Activated naive CD8-positive, alpha-beta T cell treated with anti-CD3 and anti-CD28 coated beads, Interleukin-2, amount 10 ng/mL, durations not matched to agents 7 days and 5 days (primary cell): ENCODE measurements around the gene MRPL55. TPM values are rescaled to one million over a fixed set of nuclear protein-coding genes. Genes with fewer than 3 reads are reported as not detected.

Experiments
- ATAC-seq: fragments of 150-1000 bp; cut with Tn5 transposase; one replicate; pipeline ENCODE4 v1.10.0; 2021; ENCODE audit warnings: low read depth, moderate library complexity
- POLR2A ChIA-PET: fragments of 350-600 bp; sonication (Branson Sonifier 250); formaldehyde crosslinking; loops from one replicate; lab custom pipeline; 2021; ENCODE audit warnings: antibody characterized with exemption; lab: Charles Lee
- DNase-seq: peaks from one replicate; pipeline ENCODE4 v3.0.0; 2021
- H3K27ac Mint-ChIP-seq: one replicate; pipeline ENCODE4 v1.8.0; 2022; ENCODE audit warnings: mild to moderate bottlenecking, mixed read lengths
- H3K27me3 Mint-ChIP-seq: one replicate; pipeline ENCODE4 v1.8.0; 2022; ENCODE audit warnings: mild to moderate bottlenecking, moderate library complexity, mixed read lengths
- H3K36me3 Mint-ChIP-seq: one replicate; pipeline ENCODE4 v1.8.0; 2021; ENCODE audit warnings: mild to moderate bottlenecking, mixed read lengths
- H3K4me1 Mint-ChIP-seq: one replicate; pipeline ENCODE4 v1.8.0; 2021; ENCODE audit warnings: mixed read lengths
- H3K4me3 Mint-ChIP-seq: one replicate; pipeline ENCODE4 v1.8.0; 2022; ENCODE audit warnings: mild to moderate bottlenecking, moderate library complexity, mixed read lengths
- H3K9me3 Mint-ChIP-seq: one replicate; pipeline ENCODE4 v1.8.0; 2021; ENCODE audit warnings: mixed read lengths
- total RNA-seq, 2 experiments: library from RNA; stranded (reverse); gene quantifications; one replicate each; pipeline ENCODE4 v1.2.3, GENCODE V29; 2021

Gene MRPL55
- total RNA-seq, 2 experiments from 2014 or later, result 53.6 to 53.7 TPM

- Mint-ChIP-seq H3K4me1 (peaks cover 24% of the 10 kb centered on the region), H3K27me3 (no peaks in the 10 kb centered on the region), H3K9me3 (no peaks in the 10 kb centered on the region), H3K4me3 (no peak overlapping the region), H3K27ac (peak overlapping the region; percentile 79), H3K36me3 (peaks cover 11% of the 10 kb centered on the region)
- DNase-seq, result no peak
- no peak for ATAC-seq
- POLR2A ChIA-PET, result interaction anchor here (0.6 to 2.6 kb wide), 3 partner anchors 9 to 21 kb away, joined by 3 to 10 read pairs (median 6); partner anchors contain the start of gene IBA57
These were observed 35.3 kb upstream of the MRPL55 start for GRCh38 chr1:228144193-228144992.

GRCh38 chr1:228143480-228144192, 34.5 kb upstream of the MRPL55 start:
- Mint-ChIP-seq H3K27ac (peak overlapping the region; percentile 79), H3K4me1 (peaks cover 24% of the 10 kb centered on the region), H3K9me3 (no peaks in the 10 kb centered on the region), H3K4me3 (peak overlapping the region; percentile 96), H3K27me3 (no peaks in the 10 kb centered on the region), H3K36me3 (peaks cover 11% of the 10 kb centered on the region)
- POLR2A ChIA-PET, result interaction anchor here (1.3 to 2.6 kb wide), 5 partner anchors 13 to 312 kb away, joined by 3 to 13 read pairs (median 4); partner anchors contain the start of genes ARF1 and IBA57
- DNase-seq (no peak), ATAC-seq (no peak)

- ATAC-seq (no peak), DNase-seq (peak; percentile 24)
- H3K9me3 Mint-ChIP-seq, result no peaks in the 10 kb centered on the region
- peaks cover 24% of the 10 kb centered on the region for H3K4me1 Mint-ChIP-seq
- peaks cover 11% of the 10 kb centered on the region for H3K36me3 Mint-ChIP-seq
- H3K4me3 Mint-ChIP-seq, result peak overlapping the region; percentile 96
- no peaks in the 10 kb centered on the region for H3K27me3 Mint-ChIP-seq
- peak overlapping the region; percentile 98 for H3K27ac Mint-ChIP-seq
- POLR2A ChIA-PET, result interaction anchor here (0.9 to 2.6 kb wide), 6 partner anchors 9 to 344 kb away, joined by 3 to 13 read pairs (median 4); partner anchors contain the start of gene ARF1
These were observed 33.6 kb upstream of the MRPL55 start for GRCh38 chr1:228142701-228143136.

- H3K27me3 Mint-ChIP-seq, result no peaks in the 10 kb centered on the region
- H3K9me3 Mint-ChIP-seq, result no peaks in the 10 kb centered on the region
- ATAC-seq, result no peak
- peak overlapping the region; percentile 96 for H3K4me3 Mint-ChIP-seq
- H3K27ac Mint-ChIP-seq, result peak overlapping the region; percentile 98
- peaks cover 11% of the 10 kb centered on the region for H3K36me3 Mint-ChIP-seq
- POLR2A ChIA-PET, result interaction anchor here (0.9 to 6.2 kb wide), 7 partner anchors 9 to 344 kb away, joined by 3 to 62 read pairs (median 5); partner anchors contain the start of genes ARF1 and IBA57
- peak; percentile 31 for DNase-seq
- peaks cover 26% of the 10 kb centered on the region for H3K4me1 Mint-ChIP-seq
These were observed 33.1 kb upstream of the MRPL55 start for GRCh38 chr1:228142155-228142691.

GRCh38 chr1:228141226-228142044, 32.3 kb upstream of the MRPL55 start:
- POLR2A ChIA-PET, result interaction anchor here (0.9 to 6.2 kb wide), 8 partner anchors 10 to 345 kb away, joined by 3 to 62 read pairs (median 10); partner anchors contain the start of genes IBA57 and MRPL55
- peaks cover 11% of the 10 kb centered on the region for H3K36me3 Mint-ChIP-seq
- peaks cover 33% of the 10 kb centered on the region for H3K4me1 Mint-ChIP-seq
- H3K9me3 Mint-ChIP-seq, result no peaks in the 10 kb centered on the region
- peaks cover 5% of the 10 kb centered on the region for H3K27me3 Mint-ChIP-seq
- H3K4me3 Mint-ChIP-seq, result peak overlapping the region; percentile 96
- ATAC-seq (no peak), DNase-seq (peak; percentile 54)
- peak overlapping the region; percentile 98 for H3K27ac Mint-ChIP-seq

- POLR2A ChIA-PET, result interaction anchor here (0.5 to 6.2 kb wide), 16 partner anchors 11 to 374 kb away, joined by 3 to 62 read pairs (median 4); partner anchors contain the start of genes IBA57, MRPL55 and TRIM11
- Mint-ChIP-seq H3K9me3 (no peaks in the 10 kb centered on the region), H3K4me1 (peaks cover 39% of the 10 kb centered on the region), H3K27ac (peak overlapping the region; percentile 98), H3K4me3 (peak overlapping the region; percentile 96), H3K27me3 (peaks cover 10% of the 10 kb centered on the region), H3K36me3 (peaks cover 11% of the 10 kb centered on the region)
- DNase-seq (peak; percentile 57), ATAC-seq (no peak)
These were observed 31.7 kb upstream of the MRPL55 start for GRCh38 chr1:228140724-228141225.

GRCh38 chr1:228139931-228140723, 31.0 kb upstream of the MRPL55 start, which contains the start of gene GUK1:
TSS of gene GUK1 (plus strand) at chr1:228140279. CDS start at chr1:228140303, 24 bp downstream.
- peaks cover 11% of the 10 kb centered on the region for H3K36me3 Mint-ChIP-seq
- H3K27me3 Mint-ChIP-seq, result peaks cover 16% of the 10 kb centered on the region
- no peaks in the 10 kb centered on the region for H3K9me3 Mint-ChIP-seq
- POLR2A ChIA-PET, result interaction anchor here (0.5 to 6.2 kb wide), 17 partner anchors 12 to 374 kb away, joined by 3 to 62 read pairs (median 4); partner anchors contain the start of genes IBA57, MRPL55 and TRIM11
- H3K27ac Mint-ChIP-seq, result peak within 1 kb of the TSS; percentile 98
- DNase-seq (peak; percentile 99), ATAC-seq (peak; percentile 89)
- H3K4me3 Mint-ChIP-seq, result peak within 1 kb of the TSS; percentile 96
- peaks cover 39% of the 10 kb centered on the region for H3K4me1 Mint-ChIP-seq

GRCh38 chr1:228139406-228139930, 30.4 kb upstream of the MRPL55 start:
- Mint-ChIP-seq H3K27ac (peak overlapping the region; percentile 98), H3K36me3 (peaks cover 11% of the 10 kb centered on the region), H3K27me3 (peaks cover 21% of the 10 kb centered on the region), H3K4me1 (peaks cover 37% of the 10 kb centered on the region), H3K9me3 (no peaks in the 10 kb centered on the region), H3K4me3 (peak overlapping the region; percentile 96)
- no peak for ATAC-seq
- no peak for DNase-seq
- POLR2A ChIA-PET, result interaction anchor here (0.5 to 6.2 kb wide), 6 partner anchors 17 to 324 kb away, joined by 3 to 62 read pairs (median 8); partner anchors contain the start of genes IBA57, MRPL55 and TRIM11

GRCh38 chr1:228136901-228137300, 27.8 kb upstream of the MRPL55 start:
- H3K4me1 Mint-ChIP-seq, result peaks cover 15% of the 10 kb centered on the region
- no peaks in the 10 kb centered on the region for H3K36me3 Mint-ChIP-seq
- POLR2A ChIA-PET, result interaction anchor here (0.9 to 6.2 kb wide), 3 partner anchors 27 to 54 kb away, joined by 3 to 62 read pairs (median 6); partner anchors contain the start of genes ARF1, IBA57 and MRPL55
- DNase-seq, result no peak
- H3K27me3 Mint-ChIP-seq, result peaks cover 25% of the 10 kb centered on the region
- H3K9me3 Mint-ChIP-seq, result no peaks in the 10 kb centered on the region
- no peak overlapping the region for H3K4me3 Mint-ChIP-seq
- H3K27ac Mint-ChIP-seq, result peak overlapping the region; percentile 28
- ATAC-seq, result no peak

GRCh38 chr1:228134591-228134990, 25.5 kb upstream of the MRPL55 start:
- Mint-ChIP-seq H3K4me1 (peaks cover 19% of the 10 kb centered on the region), H3K9me3 (no peaks in the 10 kb centered on the region), H3K36me3 (no peaks in the 10 kb centered on the region), H3K27me3 (peaks cover 28% of the 10 kb centered on the region), H3K27ac (no peak overlapping the region), H3K4me3 (no peak overlapping the region)
- DNase-seq, result no peak
- ATAC-seq, result no peak
- POLR2A ChIA-PET, result interaction anchor here (0.9 kb wide), 1 partner anchor 323 kb away, joined by 3 read pairs; a partner anchor contains a TSS

- H3K9me3 Mint-ChIP-seq, result no peaks in the 10 kb centered on the region
- H3K27ac Mint-ChIP-seq, result no peak overlapping the region
- H3K36me3 Mint-ChIP-seq, result no peaks in the 10 kb centered on the region
- H3K4me1 Mint-ChIP-seq, result peaks cover 12% of the 10 kb centered on the region
- no peak overlapping the region for H3K4me3 Mint-ChIP-seq
- DNase-seq (no peak), ATAC-seq (no peak)
- POLR2A ChIA-PET, result no interaction called here
- peaks cover 29% of the 10 kb centered on the region for H3K27me3 Mint-ChIP-seq
These were observed 22.7 kb upstream of the MRPL55 start for GRCh38 chr1:228131766-228132165.
